Adipose tissue (tissue), 3 donors: ENCODE results near the gene CERS5. TPM values are rescaled to one million over a fixed set of nuclear protein-coding genes. Genes with fewer than 3 reads are reported as not detected.
"Not testable (repeated sequence)": the region's sequence is repeated elsewhere in the genome, so short reads cannot be mapped to it uniquely, and the experiment has no call there.

Experiments used
- H3K27ac ChIP-seq: one replicate; pipeline ENCODE4 v1.5.1; 2013; ENCODE audit warnings: low read depth, low read length
- WGBS, 3 donors: extraction: QIAGEN DNeasy Blood & Tissue Kit; methylation state at CpG; one replicate each; pipeline ENCODE4 v1.1.7; 2013; 5-methylcytosine and 5-hydroxymethylcytosine counted together
- polyA plus RNA-seq, 3 donors: library from polyadenylated mRNA; stranded (reverse); fragments of 200-250 nt; gene quantifications; one replicate each; pipeline ENCODE4 v1.2.3, GENCODE V29; 2013
- donor health status: healthy with polysubstance abuse.
- donor health status: Bipolar disorder and iron deficiency.
- donor health status: healthy.

CERS5 gene
- polyA plus RNA-seq, 3 donors: 17.0 to 26.1 (median 24.9) TPM

GRCh38 chr12:50088577-50089335 is 78.4 kb downstream of the CERS5 start:
- 8 to 40% (median 40%) methylated on average over 3 of the region's 3 CpGs for WGBS, 3 donors
- no peak overlapping the region for H3K27ac ChIP-seq

- WGBS, 3 donors: 41 to 77% (median 51%) methylated on average over 3 of the region's 3 CpGs
- no peak overlapping the region for H3K27ac ChIP-seq
Measured at GRCh38 chr12:50087995-50088394, 79.2 kb downstream of the CERS5 start.

GRCh38 chr12:50087151-50087550 is 80.0 kb downstream of the CERS5 start:
- H3K27ac ChIP-seq: no peak overlapping the region
- 83 to 88% (median 85%) methylated on average over 9 of the region's 9 CpGs for WGBS, 3 donors

- 53 to 81% (median 77%) methylated on average over 5 of the region's 5 CpGs for WGBS, 3 donors
- H3K27ac ChIP-seq: no peak overlapping the region
Measured at GRCh38 chr12:50086148-50086547, 81.0 kb downstream of the CERS5 start.

GRCh38 chr12:50085615-50086072 is 81.5 kb downstream of the CERS5 start:
- WGBS, 3 donors: 9 to 14% (median 11%) methylated on average over 6 to 8 of the region's 8 CpGs
- no peak overlapping the region for H3K27ac ChIP-seq

- WGBS, 3 donors: 1% methylated on average over 62 to 69 of the region's 69 CpGs
- H3K27ac ChIP-seq: no peak within 1 kb of the TSS
Measured at GRCh38 chr12:50084775-50085614, 82.2 kb downstream of the CERS5 start, which contains the start of gene SMARCD1. Gene SMARCD1, plus strand, starts transcription at chr12:50085342. Its CDS starts 28 bp downstream, at chr12:50085370.

- WGBS, 3 donors: 38 to 43% (median 40%) methylated on average over 7 of the region's 7 CpGs
- not testable (repeated sequence) for H3K27ac ChIP-seq
Measured at GRCh38 chr12:50084409-50084774, 82.8 kb downstream of the CERS5 start.

GRCh38 chr12:50083301-50083700 is 83.9 kb downstream of the CERS5 start:
- WGBS, 3 donors: 62 to 82% (median 81%) methylated on average over 1 of the region's 1 CpG
- H3K27ac ChIP-seq: no peak overlapping the region

- WGBS, 3 donors: 61 to 83% (median 67%) methylated on average over 7 of the region's 7 CpGs
Measured at GRCh38 chr12:50082644-50083043, 84.5 kb downstream of the CERS5 start.

GRCh38 chr12:50081096-50081808 is 85.9 kb downstream of the CERS5 start:
- H3K27ac ChIP-seq: no peak overlapping the region
- 45 to 59% (median 58%) methylated on average over 45 to 46 of the region's 46 CpGs for WGBS, 3 donors

More at GRCh38 chr12:50082644-50083043, 84.5 kb downstream of the CERS5 start:
- no peak overlapping the region for H3K27ac ChIP-seq

- no peak overlapping the region for H3K27ac ChIP-seq
- WGBS, 3 donors: 80 to 94% (median 85%) methylated on average over 5 of the region's 5 CpGs
Measured at GRCh38 chr12:50079771-50080170, 87.4 kb downstream of the CERS5 start.

Other genes starting within 250 kb of the CERS5 start
- under 1 TPM in 1 of 3 donors, not detected in 2; 0.06 TPM for gene AQP2, start 216.6 kb downstream of the CERS5 start, polyA plus RNA-seq
- under 1 TPM; 0.34 to 0.98 (median 0.76) TPM for gene AQP5, start 205.5 kb downstream of the CERS5 start, polyA plus RNA-seq
- gene AQP6, start 194.4 kb downstream of the CERS5 start, polyA plus RNA-seq: 1 to 10 TPM in 1 of 3 donors, under 1 TPM in 2; 0.06 to 1.7 (median 0.06) TPM
- 1 to 10 TPM; 1.8 to 5.4 (median 3.0) TPM for gene RACGAP1, start 141.9 kb downstream of the CERS5 start, polyA plus RNA-seq
- gene ASIC1, start 109.8 kb downstream of the CERS5 start, polyA plus RNA-seq: 1 to 10 TPM in 1 of 3 donors, under 1 TPM in 2; 0.38 to 5.4 (median 0.65) TPM
- gene SMARCD1, start 82.0 kb downstream of the CERS5 start, polyA plus RNA-seq: 10 to 100 TPM; 15.8 to 38.4 (median 17.9) TPM
- gene GPD1, start 63.4 kb downstream of the CERS5 start, polyA plus RNA-seq: 1,000 to 10,000 TPM in 1 of 3 donors, 100 to 1,000 TPM in 2; 119 to 1,308 (median 222) TPM
- gene COX14, start 55.1 kb downstream of the CERS5 start, polyA plus RNA-seq: 100 to 1,000 TPM in 2 of 3 donors, 10 to 100 TPM in 1; 57.4 to 174 (median 134) TPM
- gene LIMA1, start 116.2 kb upstream of the CERS5 start, polyA plus RNA-seq: 100 to 1,000 TPM in 2 of 3 donors, 10 to 100 TPM in 1; 15.9 to 134 (median 108) TPM
- gene FAM186A, start 229.2 kb upstream of the CERS5 start, polyA plus RNA-seq: not detected
- 10 to 100 TPM in 2 of 3 donors, 1 to 10 TPM in 1; 7.4 to 20.0 (median 10.5) TPM for gene LARP4, start 233.5 kb upstream of the CERS5 start, polyA plus RNA-seq